ENCODE data around the gene RILP. TPM values are rescaled to one million over a fixed set of nuclear protein-coding genes. Genes with fewer than 3 reads are reported as not detected.
"Not testable (repeated sequence)": the region's sequence is repeated elsewhere in the genome, so short reads cannot be mapped to it uniquely, and the experiment has no call there.

The RILP gene
- total RNA-seq, 1 donor from 2014 or later, result 1.2 TPM

GRCh38 chr17:1661045-1661444 lies 11.4 kb upstream of the RILP start:
- H3K36me3 Mint-ChIP-seq (ENCODE audit: insufficient read depth), result peaks cover 52% of the 10 kb centered on the region
- no peak for DNase-seq (ENCODE audit: low spot score, unreplicated experiment)
- TF ChIP-seq CTCF (IDR thresholded peaks at IDR 0.05; ENCODE audit: unreplicated experiment), result no peak
- H3K4me1 Mint-ChIP-seq (ENCODE audit: low read depth), result no peaks in the 10 kb centered on the region
- no peaks in the 10 kb centered on the region for H3K27me3 Mint-ChIP-seq
- H3K9me3 Mint-ChIP-seq (ENCODE audit: low read depth), result no peaks in the 10 kb centered on the region
- no peak overlapping the region for H3K27ac Mint-ChIP-seq
- no peak overlapping the region for H3K4me3 Mint-ChIP-seq (ENCODE audit: low read depth)

GRCh38 chr17:1658100-1658499 lies 8.4 kb upstream of the RILP start:
- no peak overlapping the region for H3K4me3 Mint-ChIP-seq (ENCODE audit: low read depth)
- no peak overlapping the region for H3K27ac Mint-ChIP-seq
- H3K27me3 Mint-ChIP-seq, result no peaks in the 10 kb centered on the region
- H3K36me3 Mint-ChIP-seq (ENCODE audit: insufficient read depth), result peaks cover 62% of the 10 kb centered on the region
- no peaks in the 10 kb centered on the region for H3K9me3 Mint-ChIP-seq (ENCODE audit: low read depth)
- TF ChIP-seq CTCF (IDR thresholded peaks at IDR 0.05; ENCODE audit: unreplicated experiment), result no peak
- no peaks in the 10 kb centered on the region for H3K4me1 Mint-ChIP-seq (ENCODE audit: low read depth)
- no peak for DNase-seq (ENCODE audit: low spot score, unreplicated experiment)

GRCh38 chr17:1653735-1654134 lies 4.1 kb upstream of the RILP start:
- Mint-ChIP-seq H3K4me3 (ENCODE audit: low read depth) (no peak overlapping the region), H3K27me3 (no peaks in the 10 kb centered on the region), H3K36me3 (ENCODE audit: insufficient read depth) (peaks cover 54% of the 10 kb centered on the region), H3K27ac (no peak overlapping the region), H3K4me1 (ENCODE audit: low read depth) (peaks cover 4% of the 10 kb centered on the region), H3K9me3 (ENCODE audit: low read depth) (no peaks in the 10 kb centered on the region)
- no peak for TF ChIP-seq CTCF (IDR thresholded peaks at IDR 0.05; ENCODE audit: unreplicated experiment)
- no peak for DNase-seq (ENCODE audit: low spot score, unreplicated experiment)

- not testable (repeated sequence) for H3K4me3 Mint-ChIP-seq (ENCODE audit: low read depth); H3K27ac Mint-ChIP-seq; H3K27me3 Mint-ChIP-seq; DNase-seq (ENCODE audit: low spot score, unreplicated experiment); H3K4me1 Mint-ChIP-seq (ENCODE audit: low read depth); H3K9me3 Mint-ChIP-seq (ENCODE audit: low read depth)
- peaks cover 45% of the 10 kb centered on the region for H3K36me3 Mint-ChIP-seq (ENCODE audit: insufficient read depth)
Observed at GRCh38 chr17:1652794-1653193, 3.1 kb upstream of the RILP start.

- TF ChIP-seq CTCF (IDR thresholded peaks at IDR 0.05; ENCODE audit: unreplicated experiment), result no peak
- no peak for DNase-seq (ENCODE audit: low spot score, unreplicated experiment)
- Mint-ChIP-seq H3K27me3 (peaks cover 6% of the 10 kb centered on the region), H3K4me1 (ENCODE audit: low read depth) (peaks cover 5% of the 10 kb centered on the region), H3K4me3 (ENCODE audit: low read depth) (no peak overlapping the region), H3K9me3 (ENCODE audit: low read depth) (no peaks in the 10 kb centered on the region), H3K36me3 (ENCODE audit: insufficient read depth) (peaks cover 37% of the 10 kb centered on the region), H3K27ac (no peak overlapping the region)
Observed at GRCh38 chr17:1651559-1651844, 1.8 kb upstream of the RILP start.

- peaks cover 5% of the 10 kb centered on the region for H3K4me1 Mint-ChIP-seq (ENCODE audit: low read depth)
- H3K27ac Mint-ChIP-seq, result no peak overlapping the region
- DNase-seq (ENCODE audit: low spot score, unreplicated experiment), result no peak
- H3K4me3 Mint-ChIP-seq (ENCODE audit: low read depth), result no peak overlapping the region
- H3K9me3 Mint-ChIP-seq (ENCODE audit: low read depth), result no peaks in the 10 kb centered on the region
- TF ChIP-seq CTCF (IDR thresholded peaks at IDR 0.05; ENCODE audit: unreplicated experiment), result no peak
- H3K27me3 Mint-ChIP-seq, result peaks cover 8% of the 10 kb centered on the region
- peaks cover 33% of the 10 kb centered on the region for H3K36me3 Mint-ChIP-seq (ENCODE audit: insufficient read depth)
Observed at GRCh38 chr17:1650731-1651558, 1.3 kb upstream of the RILP start.
